Measurements from ENCODE around the gene JAZF1.

DNA sequence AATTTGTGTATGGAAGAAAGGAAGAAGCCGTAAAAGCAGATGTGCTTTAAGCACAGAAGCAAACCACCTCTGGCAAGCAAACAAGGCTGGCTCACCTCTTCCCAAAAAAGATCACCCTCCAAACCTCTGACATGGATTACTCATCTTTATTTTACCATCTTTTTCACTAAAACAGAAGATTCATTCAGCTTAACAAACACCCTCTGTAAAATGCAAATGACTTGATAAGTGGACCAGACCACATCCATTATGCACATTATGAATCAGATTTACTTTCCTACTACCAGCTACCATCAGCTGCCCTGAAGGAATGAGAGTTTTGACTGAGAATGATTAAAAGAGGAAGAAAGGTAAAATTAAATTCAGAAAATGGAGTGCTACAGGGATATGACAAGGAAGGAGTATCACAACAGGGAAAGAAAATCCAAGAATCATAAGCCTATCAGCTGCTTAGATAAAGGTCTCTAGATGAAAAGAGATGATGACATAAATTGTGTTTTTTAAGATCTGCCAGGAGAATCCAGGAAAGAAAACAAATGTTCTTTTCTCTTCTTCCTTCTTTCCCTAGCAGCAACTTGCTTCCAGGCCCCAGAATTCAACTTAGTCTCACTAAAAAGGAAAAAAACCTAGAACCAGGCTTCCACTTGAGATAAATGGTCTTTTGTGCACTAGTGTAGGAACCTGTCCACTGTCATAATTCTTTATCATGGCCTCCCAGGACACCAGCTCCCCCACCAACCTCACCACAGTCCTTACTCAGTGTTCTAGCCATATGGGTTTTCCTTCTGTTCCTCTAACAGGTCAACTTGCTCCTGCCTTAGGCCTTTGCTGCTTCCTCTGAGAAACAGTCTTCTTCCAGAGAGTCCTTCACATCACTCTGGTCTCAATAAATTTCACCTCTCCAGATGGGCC is 47.4 kb downstream of the JAZF1 start:
- TF ChIP-seq, protein P1, sequence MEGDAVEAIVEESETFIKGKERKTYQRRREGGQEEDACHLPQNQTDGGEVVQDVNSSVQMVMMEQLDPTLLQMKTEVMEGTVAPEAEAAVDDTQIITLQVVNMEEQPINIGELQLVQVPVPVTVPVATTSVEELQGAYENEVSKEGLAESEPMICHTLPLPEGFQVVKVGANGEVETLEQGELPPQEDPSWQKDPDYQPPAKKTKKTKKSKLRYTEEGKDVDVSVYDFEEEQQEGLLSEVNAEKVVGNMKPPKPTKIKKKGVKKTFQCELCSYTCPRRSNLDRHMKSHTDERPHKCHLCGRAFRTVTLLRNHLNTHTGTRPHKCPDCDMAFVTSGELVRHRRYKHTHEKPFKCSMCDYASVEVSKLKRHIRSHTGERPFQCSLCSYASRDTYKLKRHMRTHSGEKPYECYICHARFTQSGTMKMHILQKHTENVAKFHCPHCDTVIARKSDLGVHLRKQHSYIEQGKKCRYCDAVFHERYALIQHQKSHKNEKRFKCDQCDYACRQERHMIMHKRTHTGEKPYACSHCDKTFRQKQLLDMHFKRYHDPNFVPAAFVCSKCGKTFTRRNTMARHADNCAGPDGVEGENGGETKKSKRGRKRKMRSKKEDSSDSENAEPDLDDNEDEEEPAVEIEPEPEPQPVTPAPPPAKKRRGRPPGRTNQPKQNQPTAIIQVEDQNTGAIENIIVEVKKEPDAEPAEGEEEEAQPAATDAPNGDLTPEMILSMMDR (IDR thresholded peaks at IDR 0.05 in 4 of 5, conservative IDR thresholded peaks at IDR 0.05 in 1 of 5), result no peak
- TF ChIP-seq POLR2A (IDR thresholded peaks at IDR 0.05), result no peak
